ENCODE results near the gene SORCS2.

SORCS2 gene

DNA sequence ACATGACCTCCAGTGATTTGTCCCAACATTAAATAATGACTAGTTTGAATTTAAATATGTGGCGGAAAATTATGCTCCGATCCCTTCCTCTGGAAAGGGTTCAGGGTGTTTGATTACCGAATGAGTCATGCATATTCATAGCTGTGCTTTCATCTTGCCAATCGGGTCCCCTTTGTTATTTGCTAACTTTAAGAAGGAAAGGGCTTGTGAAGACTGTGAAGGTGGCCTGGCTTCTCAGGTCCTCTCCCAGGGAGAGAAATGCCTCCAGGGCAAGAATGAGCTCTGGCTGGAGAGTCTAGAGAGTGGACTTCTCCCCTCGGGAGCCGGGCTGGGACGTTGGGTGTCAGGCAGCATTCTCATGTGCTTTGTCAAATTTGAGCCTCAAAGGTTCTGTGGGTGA is 397.9 kb downstream of the SORCS2 start:
- Histone ChIP-seq H3K4me3 (ENCODE audit: low read depth, low read length) (no peak overlapping the region), H3K36me3 (no peaks in the 10 kb centered on the region), H3K9me3 (no peaks in the 10 kb centered on the region), H3K27me3 (no peaks in the 10 kb centered on the region), H3K4me1 (no peaks in the 10 kb centered on the region)
- no peak for DNase-seq
- TF ChIP-seq CTCF (IDR thresholded peaks at IDR 0.05; ENCODE audit: low read depth, low read length), result no peak

DNA sequence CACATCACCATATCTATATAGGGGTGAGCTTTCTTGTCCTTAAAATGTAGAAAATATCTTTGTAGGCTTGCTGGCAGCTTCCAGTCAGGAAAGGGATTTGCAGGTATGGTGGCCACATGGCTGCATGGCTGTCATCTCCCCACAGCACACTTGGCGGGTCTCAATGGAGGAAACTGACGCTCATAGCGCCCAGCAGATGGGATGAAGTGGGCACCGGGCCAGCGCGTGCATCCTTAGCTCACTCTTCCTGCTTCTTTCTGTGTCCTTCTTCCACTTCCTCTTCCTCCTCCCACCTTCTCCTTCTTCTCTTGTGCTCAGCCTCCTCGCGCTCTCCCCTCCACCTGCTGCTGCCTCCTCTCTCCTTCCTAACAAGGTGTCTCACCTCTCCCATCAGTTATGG is 398.6 kb downstream of the SORCS2 start:
- Histone ChIP-seq H3K4me1 (no peaks in the 10 kb centered on the region), H3K36me3 (no peaks in the 10 kb centered on the region), H3K27me3 (no peaks in the 10 kb centered on the region), H3K9me3 (no peaks in the 10 kb centered on the region), H3K4me3 (ENCODE audit: low read depth, low read length) (no peak overlapping the region)
- TF ChIP-seq CTCF (IDR thresholded peaks at IDR 0.05; ENCODE audit: low read depth, low read length), result no peak
- DNase-seq, result no peak

DNA sequence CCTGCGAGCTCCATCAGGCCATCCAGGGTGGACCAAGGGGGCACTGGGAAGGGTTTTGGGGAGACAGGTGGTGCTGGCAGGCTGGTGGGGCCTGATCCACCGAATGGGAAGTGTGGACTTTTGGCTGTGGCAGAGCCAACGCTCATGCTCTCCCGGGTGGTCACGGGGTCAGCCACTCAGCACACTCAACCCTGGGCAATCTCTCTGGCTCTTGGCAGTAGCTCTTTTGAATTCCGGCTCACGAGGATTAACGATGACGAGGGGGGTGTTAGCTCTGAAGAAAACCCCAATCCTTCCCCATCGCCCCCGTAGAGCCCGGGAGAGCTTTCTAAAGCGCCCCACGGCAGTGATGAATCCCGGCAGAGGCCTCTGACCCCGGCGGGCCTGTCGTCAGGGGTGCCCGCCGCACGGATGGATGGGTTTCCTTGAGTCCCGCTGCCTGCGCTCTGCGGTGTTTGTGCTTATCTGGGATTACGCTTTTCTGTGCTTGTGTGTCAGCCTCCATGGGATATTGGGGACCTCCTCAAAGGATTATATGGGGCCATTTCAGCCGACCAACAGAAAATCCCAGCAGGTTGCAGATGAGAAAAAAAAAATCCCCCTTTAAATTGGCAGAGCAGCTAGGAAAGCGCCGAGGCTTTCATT is 399.2 kb downstream of the SORCS2 start:
- Histone ChIP-seq H3K9me3 (no peaks in the 10 kb centered on the region), H3K4me1 (no peaks in the 10 kb centered on the region), H3K4me3 (ENCODE audit: low read depth, low read length) (no peak overlapping the region), H3K27me3 (no peaks in the 10 kb centered on the region), H3K36me3 (no peaks in the 10 kb centered on the region)
- no peak for TF ChIP-seq CTCF (IDR thresholded peaks at IDR 0.05; ENCODE audit: low read depth, low read length)
- DNase-seq, result no peak

DNA sequence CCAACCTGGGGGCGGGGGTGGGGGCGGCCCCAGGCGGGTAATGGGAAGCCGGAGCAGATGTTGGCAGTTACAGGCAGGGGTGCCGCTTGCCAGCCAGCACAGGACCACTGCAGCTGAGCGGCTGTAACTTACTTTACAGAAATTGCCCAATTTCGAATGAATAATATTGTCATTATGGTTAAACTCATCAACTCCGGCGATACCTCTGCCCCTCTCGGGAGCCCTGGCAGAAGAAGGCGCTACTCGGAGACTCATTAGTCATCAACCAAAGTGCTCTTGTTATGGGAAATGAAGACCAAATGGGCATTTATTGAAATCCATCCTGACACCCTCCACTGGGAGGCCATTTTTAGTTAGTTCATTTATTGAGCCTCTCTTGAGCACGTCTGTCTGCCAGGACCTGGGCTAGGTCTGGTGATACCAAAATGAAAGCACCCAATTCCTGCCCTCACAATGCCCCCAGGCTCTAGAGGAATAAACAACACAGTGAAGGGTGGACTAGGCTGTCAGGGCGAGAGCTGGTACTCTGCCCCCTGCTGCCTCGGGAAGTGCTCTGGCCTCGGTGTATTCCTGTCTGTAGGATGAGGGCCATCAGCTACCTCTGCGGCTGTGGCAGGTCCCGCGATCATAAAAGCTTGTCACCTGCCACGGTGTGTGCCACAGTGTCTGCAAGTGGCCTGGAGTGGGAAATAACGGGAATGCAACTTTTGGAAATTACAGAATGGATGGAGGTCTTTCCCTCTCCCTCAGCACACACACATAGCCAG is 401.5 kb downstream of the SORCS2 start:
- no peaks in the 10 kb centered on the region for H3K27me3 ChIP-seq
- H3K4me1 ChIP-seq, result no peaks in the 10 kb centered on the region
- H3K36me3 ChIP-seq, result no peaks in the 10 kb centered on the region
- DNase-seq, result no peak
- no peaks in the 10 kb centered on the region for H3K9me3 ChIP-seq
- peak; percentile 29 for TF ChIP-seq CTCF (IDR thresholded peaks at IDR 0.05; ENCODE audit: low read depth, low read length)
- no peak overlapping the region for H3K4me3 ChIP-seq (ENCODE audit: low read depth, low read length)

- no peak overlapping the region for H3K4me3 ChIP-seq (ENCODE audit: low read depth, low read length)
- H3K27me3 ChIP-seq, result no peaks in the 10 kb centered on the region
- H3K36me3 ChIP-seq, result no peaks in the 10 kb centered on the region
- DNase-seq, result no peak
- no peak for TF ChIP-seq CTCF (IDR thresholded peaks at IDR 0.05; ENCODE audit: low read depth, low read length)
- no peaks in the 10 kb centered on the region for H3K9me3 ChIP-seq
- no peaks in the 10 kb centered on the region for H3K4me1 ChIP-seq
Measured at GRCh38 chr4:7595934-7596461, 403.7 kb downstream of the SORCS2 start.

Data from BE2C (cell line).